Measurements from ENCODE around the gene GPBP1L1. TPM values are rescaled to one million over a fixed set of nuclear protein-coding genes. Genes with fewer than 3 reads are reported as not detected.
"Not testable (repeated sequence)": the region's sequence is repeated elsewhere in the genome, so short reads cannot be mapped to it uniquely, and the experiment has no call there.

Gene GPBP1L1
- total RNA-seq (ENCODE audit: unreplicated experiment), result 102 TPM
- long read RNA-seq, partial matches to known transcripts, result 0 of 5 reads
- long read RNA-seq, other reads (novel, unspliced or antisense), result 3 of 5 reads

- Mint-ChIP-seq H3K27me3 (ENCODE audit: unreplicated experiment) (peaks cover 8% of the 10 kb centered on the region), H3K36me3 (ENCODE audit: low read depth, unreplicated experiment) (peaks cover 8% of the 10 kb centered on the region), H3K27ac (ENCODE audit: unreplicated experiment) (peak within 1 kb of the TSS; percentile 99), H3K4me1 (ENCODE audit: unreplicated experiment) (peaks cover 34% of the 10 kb centered on the region), H3K4me3 (ENCODE audit: unreplicated experiment) (peak within 1 kb of the TSS; percentile 99), H3K9me3 (ENCODE audit: unreplicated experiment) (no peaks in the 10 kb centered on the region)
- TF ChIP-seq CTCF (IDR thresholded peaks at IDR 0.05; ENCODE audit: unreplicated experiment), result no peak
- DNase-seq (ENCODE audit: low spot score), result peak; percentile 95
Observed at GRCh38 chr1:45686288-45687013, at the start of gene GPBP1L1. Gene GPBP1L1, minus strand, starts transcription at chr1:45686533. Its CDS starts 27,446 bp downstream, at chr1:45659087.

- Mint-ChIP-seq H3K4me1 (ENCODE audit: unreplicated experiment) (no peaks in the 10 kb centered on the region), H3K36me3 (ENCODE audit: low read depth, unreplicated experiment) (no peaks in the 10 kb centered on the region)
Observed at GRCh38 chr1:45730780-45731319, 44.5 kb upstream of the GPBP1L1 start.

GRCh38 chr1:45730075-45730779, 43.9 kb upstream of the GPBP1L1 start:
- no peaks in the 10 kb centered on the region for H3K36me3 Mint-ChIP-seq (ENCODE audit: low read depth, unreplicated experiment)
- no peak overlapping the region for H3K27ac Mint-ChIP-seq (ENCODE audit: unreplicated experiment)
- H3K4me1 Mint-ChIP-seq (ENCODE audit: unreplicated experiment), result no peaks in the 10 kb centered on the region
- no peak for DNase-seq (ENCODE audit: low spot score)
- H3K27me3 Mint-ChIP-seq (ENCODE audit: unreplicated experiment), result no peaks in the 10 kb centered on the region
- H3K9me3 Mint-ChIP-seq (ENCODE audit: unreplicated experiment), result no peaks in the 10 kb centered on the region
- no peak overlapping the region for H3K4me3 Mint-ChIP-seq (ENCODE audit: unreplicated experiment)
- TF ChIP-seq CTCF (IDR thresholded peaks at IDR 0.05; ENCODE audit: unreplicated experiment), result no peak

More at GRCh38 chr1:45730780-45731319, 44.5 kb upstream of the GPBP1L1 start:
- no peaks in the 10 kb centered on the region for H3K9me3 Mint-ChIP-seq (ENCODE audit: unreplicated experiment)
- H3K27me3 Mint-ChIP-seq (ENCODE audit: unreplicated experiment), result no peaks in the 10 kb centered on the region
- no peak overlapping the region for H3K4me3 Mint-ChIP-seq (ENCODE audit: unreplicated experiment)
- no peak for TF ChIP-seq CTCF (IDR thresholded peaks at IDR 0.05; ENCODE audit: unreplicated experiment)
- no peak for DNase-seq (ENCODE audit: low spot score)
- H3K27ac Mint-ChIP-seq (ENCODE audit: unreplicated experiment), result no peak overlapping the region

- not testable (repeated sequence) for H3K27me3 Mint-ChIP-seq (ENCODE audit: unreplicated experiment); H3K36me3 Mint-ChIP-seq (ENCODE audit: low read depth, unreplicated experiment); H3K9me3 Mint-ChIP-seq (ENCODE audit: unreplicated experiment); H3K27ac Mint-ChIP-seq (ENCODE audit: unreplicated experiment); DNase-seq (ENCODE audit: low spot score); H3K4me1 Mint-ChIP-seq (ENCODE audit: unreplicated experiment); H3K4me3 Mint-ChIP-seq (ENCODE audit: unreplicated experiment)
Observed at GRCh38 chr1:45726007-45726406, 39.7 kb upstream of the GPBP1L1 start.

- Mint-ChIP-seq H3K4me1 (ENCODE audit: unreplicated experiment) (no peaks in the 10 kb centered on the region), H3K27ac (ENCODE audit: unreplicated experiment) (no peak overlapping the region), H3K4me3 (ENCODE audit: unreplicated experiment) (no peak overlapping the region), H3K9me3 (ENCODE audit: unreplicated experiment) (no peaks in the 10 kb centered on the region), H3K27me3 (ENCODE audit: unreplicated experiment) (no peaks in the 10 kb centered on the region), H3K36me3 (ENCODE audit: low read depth, unreplicated experiment) (no peaks in the 10 kb centered on the region)
- TF ChIP-seq CTCF (IDR thresholded peaks at IDR 0.05; ENCODE audit: unreplicated experiment), result no peak
- DNase-seq (ENCODE audit: low spot score), result no peak
Observed at GRCh38 chr1:45723248-45723930, 37.1 kb upstream of the GPBP1L1 start.
